GM21360 (cell line): ENCODE data around the gene ABCF2.
A peak's percentile ranks its signal among the peaks of the same experiment; 100 is the strongest.

Experiments
- ATAC-seq: cut with Tn5 transposase; IDR thresholded peaks from one replicate; pipeline ENCODE4 v1.9.1; 2021; ENCODE audit warnings: mild to moderate bottlenecking, moderate library complexity; ENCODE audit not compliant: unreplicated experiment

ABCF2 gene

GRCh38 chr7:151242159-151243044 lies 15.4 kb upstream of the ABCF2 start:
- no peak for ATAC-seq

DNA sequence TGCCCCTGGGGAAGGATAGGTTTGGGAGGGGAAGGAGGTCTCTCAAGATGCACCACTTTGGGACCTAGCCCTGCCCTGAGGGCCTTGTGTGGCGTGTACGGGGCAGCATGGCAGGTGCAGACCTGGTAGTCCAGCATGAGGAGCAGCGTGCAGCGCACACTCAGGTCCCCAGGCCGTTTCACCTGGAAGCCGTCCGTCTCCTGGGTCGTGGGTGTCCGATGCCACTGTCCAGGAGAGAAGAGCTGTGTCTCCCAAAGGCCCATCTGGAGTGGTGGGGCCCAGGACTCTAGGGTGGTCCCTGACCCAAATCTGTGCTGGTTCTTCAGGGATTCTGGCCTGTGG lies 14.7 kb upstream of the ABCF2 start:
- ATAC-seq: no peak

GRCh38 chr7:151240942-151241754 lies 14.1 kb upstream of the ABCF2 start:
- ATAC-seq: no peak

GRCh38 chr7:151240536-151240935 lies 13.5 kb upstream of the ABCF2 start:
- no peak for ATAC-seq

DNA sequence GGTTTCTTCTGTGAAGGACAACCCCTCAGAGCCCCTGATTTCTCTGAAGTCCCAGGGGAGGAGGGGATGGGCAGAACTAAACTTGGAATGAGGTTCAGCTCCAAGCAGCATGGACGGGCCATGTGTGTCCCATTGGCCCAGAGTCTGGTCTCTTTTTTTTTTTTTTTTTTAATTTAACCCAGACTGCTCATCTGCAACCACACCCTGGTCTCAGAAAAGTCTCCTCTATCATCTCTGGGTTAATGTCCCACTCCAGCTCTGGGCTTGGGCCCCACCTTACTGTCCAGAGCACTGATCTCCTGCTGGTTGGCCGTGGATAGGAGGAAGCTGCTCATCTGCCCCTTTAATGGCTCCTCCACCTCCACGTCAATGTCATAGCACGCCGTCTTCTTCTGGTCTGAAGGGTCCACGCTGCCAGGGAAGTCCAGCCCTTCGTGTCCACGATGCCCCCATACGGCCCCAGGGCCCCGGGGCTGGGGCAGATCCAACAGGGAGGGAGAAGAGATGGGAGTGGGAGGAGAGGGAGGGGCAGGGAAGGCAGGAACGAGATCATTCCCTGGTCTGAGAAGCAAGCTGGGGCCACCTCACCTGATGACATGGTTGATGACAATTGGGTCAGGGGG lies 12.9 kb upstream of the ABCF2 start:
- no peak for ATAC-seq

GRCh38 chr7:151238924-151239836 lies 12.2 kb upstream of the ABCF2 start:
- no peak for ATAC-seq

GRCh38 chr7:151238190-151238810 lies 11.3 kb upstream of the ABCF2 start:
- ATAC-seq: no peak

DNA sequence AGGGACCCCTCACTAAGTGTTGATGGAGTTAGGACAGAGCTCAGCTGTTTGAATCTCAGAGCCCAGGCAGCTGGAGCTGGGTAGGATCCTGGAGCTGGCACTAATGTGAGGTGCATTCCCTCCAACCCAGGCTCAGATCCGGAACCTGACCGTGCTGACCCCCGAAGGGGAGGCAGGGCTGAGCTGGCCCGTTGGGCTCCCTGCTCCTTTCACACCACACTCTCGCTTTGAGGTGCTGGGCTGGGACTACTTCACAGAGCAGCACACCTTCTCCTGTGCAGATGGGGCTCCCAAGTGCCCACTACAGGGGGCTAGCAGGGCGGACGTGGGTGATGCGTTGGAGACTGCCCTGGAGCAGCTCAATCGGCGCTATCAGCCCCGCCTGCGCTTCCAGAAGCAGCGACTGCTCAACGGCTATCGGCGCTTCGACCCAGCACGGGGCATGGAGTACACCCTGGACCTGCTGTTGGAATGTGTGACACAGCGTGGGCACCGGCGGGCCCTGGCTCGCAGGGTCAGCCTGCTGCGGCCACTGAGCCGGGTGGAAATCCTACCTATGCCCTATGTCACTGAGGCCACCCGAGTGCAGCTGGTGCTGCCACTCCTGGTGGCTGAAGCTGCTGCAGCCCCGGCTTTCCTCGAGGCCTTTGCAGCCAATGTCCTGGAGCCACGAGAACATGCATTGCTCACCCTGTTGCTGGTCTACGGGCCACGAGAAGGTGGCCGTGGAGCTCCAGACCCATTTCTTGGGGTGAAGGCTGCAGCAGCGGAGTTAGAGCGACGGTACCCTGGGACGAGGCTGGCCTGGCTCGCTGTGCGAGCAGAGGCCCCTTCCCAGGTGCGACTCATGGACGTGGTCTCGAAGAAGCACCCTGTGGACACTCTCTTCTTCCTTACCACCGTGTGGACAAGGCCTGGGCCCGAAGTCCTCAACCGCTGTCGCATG lies 10.5 kb upstream of the ABCF2 start:
- no peak for ATAC-seq

GRCh38 chr7:151236406-151236805 lies 9.4 kb upstream of the ABCF2 start:
- ATAC-seq: no peak

DNA sequence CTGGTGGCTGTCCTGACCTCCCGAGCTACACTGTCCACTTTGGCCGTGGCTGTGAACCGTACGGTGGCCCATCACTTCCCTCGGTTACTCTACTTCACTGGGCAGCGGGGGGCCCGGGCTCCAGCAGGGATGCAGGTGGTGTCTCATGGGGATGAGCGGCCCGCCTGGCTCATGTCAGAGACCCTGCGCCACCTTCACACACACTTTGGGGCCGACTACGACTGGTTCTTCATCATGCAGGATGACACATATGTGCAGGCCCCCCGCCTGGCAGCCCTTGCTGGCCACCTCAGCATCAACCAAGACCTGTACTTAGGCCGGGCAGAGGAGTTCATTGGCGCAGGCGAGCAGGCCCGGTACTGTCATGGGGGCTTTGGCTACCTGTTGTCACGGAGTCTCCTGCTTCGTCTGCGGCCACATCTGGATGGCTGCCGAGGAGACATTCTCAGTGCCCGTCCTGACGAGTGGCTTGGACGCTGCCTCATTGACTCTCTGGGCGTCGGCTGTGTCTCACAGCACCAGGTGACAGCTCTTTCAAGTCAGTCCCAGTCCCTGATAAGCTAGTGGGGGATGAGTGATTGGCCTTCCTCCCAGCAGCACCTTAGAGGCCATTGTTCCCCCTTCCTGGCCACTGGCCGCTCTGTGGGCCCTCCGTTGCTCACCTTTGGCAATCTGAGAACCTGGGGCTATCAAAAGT lies 8.2 kb upstream of the ABCF2 start:
- ATAC-seq: no peak

DNA sequence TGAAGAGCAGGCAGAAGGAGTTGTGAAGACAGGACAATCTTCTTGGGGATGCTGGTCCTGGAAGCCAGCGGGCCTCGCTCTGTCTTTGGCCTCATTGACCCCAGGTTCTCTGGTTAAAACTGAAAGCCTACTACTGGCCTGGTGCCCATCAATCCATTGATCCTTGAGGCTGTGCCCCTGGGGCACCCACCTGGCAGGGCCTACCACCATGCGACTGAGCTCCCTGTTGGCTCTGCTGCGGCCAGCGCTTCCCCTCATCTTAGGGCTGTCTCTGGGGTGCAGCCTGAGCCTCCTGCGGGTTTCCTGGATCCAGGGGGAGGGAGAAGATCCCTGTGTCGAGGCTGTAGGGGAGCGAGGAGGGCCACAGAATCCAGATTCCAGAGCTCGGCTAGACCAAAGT lies 6.8 kb upstream of the ABCF2 start:
- ATAC-seq: no peak

DNA sequence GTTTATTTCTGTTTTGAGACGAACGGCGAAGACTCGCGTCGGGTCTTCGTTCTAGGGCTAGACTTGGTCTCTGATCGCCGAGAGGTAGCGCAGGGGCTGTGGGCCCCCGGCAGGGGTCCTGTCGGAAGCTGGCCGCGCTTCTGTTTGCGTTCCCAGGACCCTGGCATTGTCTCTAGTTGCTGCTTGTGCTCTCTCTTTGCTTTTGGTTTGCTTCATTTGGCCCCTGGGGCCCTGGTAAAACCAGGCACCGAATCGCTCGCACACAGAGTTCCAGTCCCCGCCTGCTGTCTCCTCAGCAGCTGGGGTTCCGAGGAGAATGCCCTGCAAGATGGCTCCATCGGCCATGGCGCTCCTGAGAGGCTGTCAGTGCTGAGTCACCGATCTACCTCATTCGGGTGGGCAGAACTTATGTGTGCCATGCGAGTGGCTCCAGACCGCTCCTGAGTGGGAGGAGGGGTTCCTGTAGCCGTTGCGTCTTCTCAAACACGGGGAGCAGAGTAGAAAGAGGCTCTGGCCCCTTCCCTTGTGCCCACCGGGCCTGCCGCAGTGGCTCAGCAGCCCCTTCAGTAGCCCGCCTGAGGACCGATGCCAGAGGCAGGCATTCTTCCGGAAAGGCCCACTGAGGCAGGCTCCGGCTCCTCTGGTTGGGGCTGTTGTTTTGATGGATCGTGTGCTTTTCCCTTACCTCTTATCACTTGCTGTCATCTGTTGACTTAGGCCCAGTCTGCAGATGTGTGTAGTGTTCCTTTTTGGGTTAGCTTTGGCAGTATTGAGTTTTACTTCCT lies 6.1 kb upstream of the ABCF2 start:
- peak; percentile 48 for ATAC-seq

- peak; percentile 95 for ATAC-seq
These were observed 5.3 kb upstream of the ABCF2 start, which contains the start of gene CHPF2 for GRCh38 chr7:151232091-151232916. Gene CHPF2, plus strand, starts transcription at chr7:151232483. Its CDS starts 1,529 bp downstream, at chr7:151234012.

- ATAC-seq: no peak
These were observed 4.1 kb upstream of the ABCF2 start for GRCh38 chr7:151231080-151231479.

DNA sequence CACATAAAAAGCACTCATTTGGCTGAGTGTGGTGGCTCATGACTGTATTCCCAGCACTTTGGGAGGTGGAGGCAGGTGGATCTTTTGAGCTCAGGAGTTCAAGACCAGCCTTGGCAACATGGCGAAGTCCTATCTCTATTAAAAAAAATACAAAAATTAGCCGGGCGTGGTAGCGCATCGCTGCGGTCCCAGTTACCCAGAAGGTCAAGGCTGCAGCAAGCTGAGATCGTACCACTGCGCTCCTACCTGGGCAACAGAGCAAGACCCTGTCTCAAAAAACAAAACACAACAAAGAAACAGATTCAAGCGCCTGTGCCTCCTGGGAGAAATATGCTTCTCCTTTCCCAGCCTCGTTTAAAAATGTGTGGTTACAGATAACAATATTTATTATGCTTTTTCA lies 2.2 kb upstream of the ABCF2 start:
- ATAC-seq: no peak

DNA sequence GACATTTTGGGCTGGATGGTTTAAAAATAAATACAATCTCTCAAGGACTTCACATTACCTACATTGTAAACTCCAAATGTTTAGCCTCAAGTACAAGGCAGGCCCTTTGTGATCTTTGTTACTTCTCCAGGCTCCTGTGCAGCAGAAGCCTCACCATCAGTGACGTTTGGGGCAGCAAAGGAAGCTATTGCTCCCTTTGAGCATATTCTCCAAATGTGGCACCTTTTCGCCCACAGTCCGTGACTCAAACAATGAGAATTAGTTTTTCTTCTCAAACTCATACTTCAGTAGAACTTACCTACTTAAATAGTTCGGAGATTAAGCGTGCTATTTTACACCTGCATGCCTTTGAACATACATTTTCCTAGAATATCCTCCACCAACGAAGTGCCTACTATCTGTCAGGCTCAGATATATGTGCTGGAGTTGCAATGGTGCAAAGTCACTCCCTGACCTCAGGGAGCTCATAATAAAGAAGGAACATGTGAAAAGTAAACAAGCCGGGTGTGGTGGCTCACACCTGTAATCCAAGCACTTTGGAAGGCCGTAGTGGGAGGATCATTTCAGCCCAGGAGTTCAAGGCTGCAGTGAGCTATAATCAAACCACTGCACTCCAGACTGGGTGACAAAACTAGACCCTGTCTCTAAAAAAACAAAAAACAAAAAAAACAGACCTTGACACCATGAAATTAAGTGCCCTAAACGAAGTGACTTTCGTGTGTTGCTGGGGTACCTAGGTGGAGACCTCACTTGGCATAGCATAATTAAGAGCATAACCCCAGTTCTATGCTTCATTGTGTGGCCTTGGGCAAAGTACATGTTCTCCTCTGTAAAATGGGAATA lies 1.2 kb upstream of the ABCF2 start:
- ATAC-seq: no peak
